DOHH2 (cell line): ENCODE measurements around the gene LNX2.

Experiments
- H3F3A ChIP-seq: fragments of 200-600 bp; sonication (generic), shearing (Covaris generic); 2 replicates; pipeline ENCODE4 v1.6.0; 2016; ENCODE audit warnings: antibody characterized with exemption, mild to moderate bottlenecking; ENCODE audit not compliant: control insufficient read depth, insufficient read depth
- H3K27ac ChIP-seq: fragments of 200-600 bp; sonication (generic); 2 replicates; pipeline ENCODE4 v1.5.1; 2014; ENCODE audit warnings: low read depth, mild to moderate bottlenecking, low read length, moderate library complexity
- H3K27me3 ChIP-seq: fragments of 200-600 bp; sonication (generic); 2 replicates; pipeline ENCODE4 v1.6.1; 2014; ENCODE audit warnings: mild to moderate bottlenecking, low read length, mixed read lengths; ENCODE audit not compliant: control insufficient read depth
- H3K36me3 ChIP-seq: fragments of 200-600 bp; sonication (generic); 2 replicates; pipeline ENCODE4 v1.6.1; 2014; ENCODE audit warnings: mild to moderate bottlenecking, low read length, moderate library complexity, mixed read lengths; ENCODE audit not compliant: control insufficient read depth
- H3K4me1 ChIP-seq: fragments of 200-600 bp; sonication (generic); 2 replicates; pipeline ENCODE4 v1.6.1; 2014; ENCODE audit warnings: mild to moderate bottlenecking, low read length, mixed read lengths; ENCODE audit not compliant: control insufficient read depth
- H3K4me2 ChIP-seq: fragments of 200-600 bp; sonication (generic); 2 replicates; pipeline ENCODE4 v1.6.0; 2014; ENCODE audit warnings: mild to moderate bottlenecking, low read length, moderate library complexity
- H3K4me3 ChIP-seq: fragments of 200-600 bp; sonication (generic); 2 replicates; pipeline ENCODE4 v1.5.1; 2014; ENCODE audit warnings: mild to moderate bottlenecking, low read length, mixed read lengths
- H3K79me2 ChIP-seq: fragments of 200-600 bp; sonication (generic); 2 replicates; pipeline ENCODE4 v1.6.1; 2014; ENCODE audit warnings: mild to moderate bottlenecking, low read length, mixed read lengths; ENCODE audit not compliant: control insufficient read depth
- H3K9me2 ChIP-seq: fragments of 200-600 bp; sonication (generic); replicated peaks from 2 replicates; pipeline ENCODE4 v1.6.1; 2014; ENCODE audit warnings: mild to moderate bottlenecking, low read length, mixed read lengths; ENCODE audit not compliant: control insufficient read depth
- H3K9me3 ChIP-seq: fragments of 200-600 bp; sonication (generic); 2 replicates; pipeline ENCODE4 v1.6.1; 2014; ENCODE audit warnings: antibody characterized with exemption, low read length, mixed read lengths; ENCODE audit not compliant: control insufficient read depth, insufficient read depth
- H4K20me1 ChIP-seq: fragments of 200-600 bp; sonication (generic); 2 replicates; pipeline ENCODE4 v1.6.0; 2014; ENCODE audit warnings: low read depth, mild to moderate bottlenecking, antibody characterized with exemption, low read length, moderate library complexity; ENCODE audit not compliant: control insufficient read depth, insufficient read depth
- CTCF ChIP-seq: fragments of 200-600 bp; sonication (generic); IDR thresholded peaks from one replicate; pipeline ENCODE4 v1.5.1; 2014; ENCODE audit warnings: antibody characterized with exemption, mild to moderate bottlenecking, low read depth, low read length; ENCODE audit not compliant: poor library complexity, severe bottlenecking
- EZH2phosphoT487 ChIP-seq: fragments of 200-600 bp; sonication (generic); IDR thresholded peaks from 2 replicates; pipeline ENCODE4 v1.6.1; 2017; ENCODE audit warnings: borderline replicate concordance, mild to moderate bottlenecking, antibody characterized with exemption, low read length, moderate library complexity, mixed read lengths

The LNX2 gene

DNA sequence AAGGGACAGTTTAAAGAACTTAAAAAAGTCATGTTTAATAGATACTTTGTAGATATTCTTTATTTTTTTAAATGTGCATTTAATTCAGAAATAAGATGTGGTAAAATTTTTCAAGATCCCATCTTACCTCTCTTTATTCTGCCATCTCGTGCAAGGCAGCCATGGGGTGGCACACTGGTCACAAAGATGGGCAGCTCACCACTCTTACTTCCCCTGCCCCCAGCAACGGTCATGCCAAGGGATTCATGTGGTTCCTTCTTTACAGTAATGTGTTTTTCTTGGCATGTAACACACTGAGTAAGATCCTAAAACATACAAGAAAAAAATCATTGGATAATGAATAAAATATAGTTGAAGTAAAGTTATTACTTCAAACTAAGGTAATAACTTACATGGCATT, 64.2 kb downstream of the LNX2 start:
- Histone ChIP-seq H3K36me3 (peaks cover 16% of the 10 kb centered on the region), H4K20me1 (no peaks in the 10 kb centered on the region), H3K79me2 (no peaks in the 10 kb centered on the region), H3K4me3 (no peak overlapping the region), H3F3A (no peaks in the 10 kb centered on the region), H3K27ac (no peak overlapping the region), H3K4me2 (no peak overlapping the region), H3K9me2 (no peaks in the 10 kb centered on the region), H3K9me3 (no peaks in the 10 kb centered on the region), H3K4me1 (no peaks in the 10 kb centered on the region), H3K27me3 (no peaks in the 10 kb centered on the region)
- TF ChIP-seq EZH2phosphoT487, result no peak
- no peak for TF ChIP-seq CTCF

DNA sequence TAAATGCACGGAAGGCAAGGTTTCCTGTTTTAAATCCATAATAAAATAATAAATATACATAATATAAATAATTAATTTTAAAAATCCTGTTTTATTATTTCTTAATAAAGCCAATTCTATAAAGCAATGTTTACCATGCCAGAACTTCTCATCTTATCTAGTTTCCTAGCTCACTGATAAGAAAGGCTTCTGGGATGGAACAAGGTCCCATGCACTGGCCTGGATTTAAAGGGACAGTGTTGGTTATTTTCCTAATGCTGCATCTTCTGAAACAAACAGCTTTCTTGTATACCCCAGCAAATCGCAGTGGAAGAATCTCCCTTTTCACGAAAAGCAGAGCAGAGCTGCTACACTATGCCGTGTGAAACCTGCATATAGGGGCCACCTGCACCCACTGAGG, 68.8 kb downstream of the LNX2 start:
- Histone ChIP-seq H3K4me2 (no peak overlapping the region), H3K36me3 (peaks cover 34% of the 10 kb centered on the region), H3K27ac (no peak overlapping the region), H3K4me1 (peaks cover 15% of the 10 kb centered on the region), H3K4me3 (no peak overlapping the region), H3K27me3 (no peaks in the 10 kb centered on the region), H4K20me1 (no peaks in the 10 kb centered on the region), H3K79me2 (no peaks in the 10 kb centered on the region), H3K9me3 (no peaks in the 10 kb centered on the region), H3K9me2 (no peaks in the 10 kb centered on the region), H3F3A (0 out of 2 replicates have a peak, but pooled peaks cover 3% of the 10 kb centered on the region)
- no peak for TF ChIP-seq EZH2phosphoT487
- TF ChIP-seq CTCF, result no peak

GRCh38 chr13:27549406-27549981, 70.8 kb downstream of the LNX2 start:
- Histone ChIP-seq H3K79me2 (no peaks in the 10 kb centered on the region), H3K4me1 (peaks cover 15% of the 10 kb centered on the region), H3K4me2 (no peak overlapping the region), H3K9me3 (no peaks in the 10 kb centered on the region), H4K20me1 (no peaks in the 10 kb centered on the region), H3K36me3 (peaks cover 24% of the 10 kb centered on the region), H3K9me2 (no peaks in the 10 kb centered on the region), H3F3A (0 out of 2 replicates have a peak, but pooled peaks cover 3% of the 10 kb centered on the region), H3K4me3 (no peak overlapping the region), H3K27ac (no peak overlapping the region), H3K27me3 (no peaks in the 10 kb centered on the region)
- no peak for TF ChIP-seq EZH2phosphoT487
- TF ChIP-seq CTCF, result no peak
